ENCODE measurements around the gene VAC14. TPM values are rescaled to one million over a fixed set of nuclear protein-coding genes. Genes with fewer than 3 reads are reported as not detected.
A peak's percentile ranks its signal among the peaks of the same experiment; 100 is the strongest.

VAC14 gene
- polyA plus RNA-seq, 1 of the 3 experiments (the other 2 are of a cell fraction): 33.2 TPM

- Histone ChIP-seq H3K79me2 (ENCODE audit: insufficient read depth) (0 out of 2 replicates have a peak, but pooled peaks cover 6% of the 10 kb centered on the region), H3K27ac (ENCODE audit: low read depth in 2 of 2, low read length in 1 of 2) (no peak overlapping the region), H4K20me1 (ENCODE audit: insufficient read depth) (peaks cover 13% of the 10 kb centered on the region), H3K27me3 (ENCODE audit: insufficient read depth) (no peaks in the 10 kb centered on the region), H3K4me2 (no peak overlapping the region), H3K36me3 (replicated peaks in 1 of 2; ENCODE audit: control insufficient read depth in 1 of 2, insufficient read depth in 2 of 2, low read length in 1 of 2) (peaks cover 25 to 32% of the 10 kb centered on the region in 2 experiments), H3K9me3 (no peaks in the 10 kb centered on the region), H3K4me1 (ENCODE audit: control insufficient read depth in 1 of 2, insufficient read depth in 2 of 2, low read depth in 1 of 2, low read length in 1 of 2) (peaks cover 0 to 8% of the 10 kb centered on the region in 2 experiments; a peak in 1 of 4 replicates), H3K9ac (no peak overlapping the region), H2AFZ (ENCODE audit: low read depth) (no peak overlapping the region), H3F3A (replicated peaks; ENCODE audit: insufficient read depth) (peaks cover 3% of the 10 kb centered on the region), H3K9me2 (no peaks in the 10 kb centered on the region), H3K4me3 (ENCODE audit: low read depth in 2 of 2, low read length in 1 of 2) (no peak overlapping the region)
- peak; percentile 34 for DNase-seq
- TF ChIP-seq CHD2 (IDR thresholded peaks at IDR 0.05; ENCODE audit: low read length, partially characterized antibody) (no peak), RXRA (IDR thresholded peaks at IDR 0.05; ENCODE audit: borderline replicate concordance, low read depth) (no peak), SMC3 (IDR thresholded peaks at IDR 0.05; ENCODE audit: low read depth, low read length) (no peak), FOXJ3 (CRISPR knock-in tag; IDR thresholded peaks at IDR 0.05) (no peak), TCF12 (IDR thresholded peaks at IDR 0.05) (no peak), ELF1 (IDR thresholded peaks at IDR 0.05) (no peak), POLR2AphosphoS5 (IDR thresholded peaks at IDR 0.05; ENCODE audit: low read depth, low read length) (no peak), YY1 (IDR thresholded peaks at IDR 0.05; ENCODE audit: low read depth) (no peak), GATA2 (CRISPR knock-in tag; IDR thresholded peaks at IDR 0.05) (no peak), CTCF (IDR thresholded peaks at IDR 0.05) (no peak), TAF1 (IDR thresholded peaks at IDR 0.05; ENCODE audit: borderline replicate concordance, low read depth, low read length) (no peak), FOSL2 (IDR thresholded peaks at IDR 0.05; ENCODE audit: borderline replicate concordance, low read depth) (no peak), REST (IDR thresholded peaks at IDR 0.05; ENCODE audit: low read depth, low read length) (no peak), GABPA (IDR thresholded peaks at IDR 0.05; ENCODE audit: low read depth) (no peak), RAD21 (IDR thresholded peaks at IDR 0.05; ENCODE audit: low read length) (no peak), EP300 (IDR thresholded peaks at IDR 0.05; ENCODE audit: borderline replicate concordance in 1 of 2, low read depth in 1 of 2, low read length in 1 of 2) (no peak), FOXM1 (IDR thresholded peaks at IDR 0.05; ENCODE audit: low read depth) (no peak), MXI1 (IDR thresholded peaks at IDR 0.05; ENCODE audit: low read depth, low read length) (no peak)
- TF ChIP-seq, protein P1, sequence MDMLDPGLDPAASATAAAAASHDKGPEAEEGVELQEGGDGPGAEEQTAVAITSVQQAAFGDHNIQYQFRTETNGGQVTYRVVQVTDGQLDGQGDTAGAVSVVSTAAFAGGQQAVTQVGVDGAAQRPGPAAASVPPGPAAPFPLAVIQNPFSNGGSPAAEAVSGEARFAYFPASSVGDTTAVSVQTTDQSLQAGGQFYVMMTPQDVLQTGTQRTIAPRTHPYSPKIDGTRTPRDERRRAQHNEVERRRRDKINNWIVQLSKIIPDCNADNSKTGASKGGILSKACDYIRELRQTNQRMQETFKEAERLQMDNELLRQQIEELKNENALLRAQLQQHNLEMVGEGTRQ (IDR thresholded peaks at IDR 0.05; ENCODE audit: borderline replicate concordance, low read depth, low read length): no peak
- WGBS (ENCODE audit: low lambda C conversion rate): 92% methylated on average over 5 of the region's 13 CpGs
- ChIA-PET CTCF (interaction anchor here (1.3 to 1.4 kb wide), 2 partner anchors 9 to 108 kb away, joined by 4 to 6 read pairs; no protein-coding TSS in a partner anchor), POLR2A (no interaction called here)
Measured at GRCh38 chr16:70662991-70663523, 137.9 kb downstream of the VAC14 start.

Data from SK-N-SH (cell line).